Vagina (tissue), 2 donors: Measurements from ENCODE around the gene GRK5.

Experiments used
- POLR2A ChIP-seq, 2 donors: fragments of 450-650 bp; IDR thresholded peaks; one replicate each; pipeline ENCODE4 v1.6.1; 2017; ENCODE audit warnings: antibody characterized with exemption in 2 of 2, mild to moderate bottlenecking in 2 of 2, moderate library complexity in 2 of 2
- POLR2AphosphoS5 ChIP-seq, 2 donors: sonication (generic); formaldehyde crosslinking; IDR thresholded peaks; one replicate each; pipeline ENCODE4 v1.9.0; 2017; ENCODE audit warnings: antibody characterized with exemption in 2 of 2, mild to moderate bottlenecking in 2 of 2, low read depth in 1 of 2; ENCODE audit not compliant: insufficient read depth in 1 of 2
- TF ChIP-seq, protein P1 (sequence below), 3 experiments: fragments of 450-650 bp in 2 of 3; fragments of 200-600 bp in 1 of 3; sonication (generic) in 1 of 3; IDR thresholded peaks; one replicate each; pipeline ENCODE4 v1.5.1; 2017 to 2019; ENCODE audit warnings: antibody characterized with exemption in 3 of 3, mild to moderate bottlenecking in 2 of 3, moderate library complexity in 2 of 3

DNA sequence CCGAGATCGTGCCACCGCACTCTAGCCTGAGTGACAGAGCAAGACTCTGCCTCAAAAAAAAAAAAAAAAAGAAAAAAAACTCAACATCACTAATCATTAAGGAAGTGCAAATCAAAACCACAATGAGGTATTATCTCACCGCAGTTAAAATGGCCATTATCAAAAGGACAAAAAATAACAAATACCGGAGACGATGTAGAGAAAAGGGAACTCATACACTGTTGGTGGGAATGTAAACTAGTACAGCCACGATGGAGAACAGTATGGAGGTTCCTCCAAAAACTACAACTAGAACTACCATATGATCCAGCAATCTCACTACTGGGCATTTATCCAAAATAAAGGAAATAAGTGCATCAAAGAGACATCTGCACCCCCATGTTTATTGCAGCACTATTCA is 24.3 kb downstream of the GRK5 start:
- TF ChIP-seq, protein P1, sequence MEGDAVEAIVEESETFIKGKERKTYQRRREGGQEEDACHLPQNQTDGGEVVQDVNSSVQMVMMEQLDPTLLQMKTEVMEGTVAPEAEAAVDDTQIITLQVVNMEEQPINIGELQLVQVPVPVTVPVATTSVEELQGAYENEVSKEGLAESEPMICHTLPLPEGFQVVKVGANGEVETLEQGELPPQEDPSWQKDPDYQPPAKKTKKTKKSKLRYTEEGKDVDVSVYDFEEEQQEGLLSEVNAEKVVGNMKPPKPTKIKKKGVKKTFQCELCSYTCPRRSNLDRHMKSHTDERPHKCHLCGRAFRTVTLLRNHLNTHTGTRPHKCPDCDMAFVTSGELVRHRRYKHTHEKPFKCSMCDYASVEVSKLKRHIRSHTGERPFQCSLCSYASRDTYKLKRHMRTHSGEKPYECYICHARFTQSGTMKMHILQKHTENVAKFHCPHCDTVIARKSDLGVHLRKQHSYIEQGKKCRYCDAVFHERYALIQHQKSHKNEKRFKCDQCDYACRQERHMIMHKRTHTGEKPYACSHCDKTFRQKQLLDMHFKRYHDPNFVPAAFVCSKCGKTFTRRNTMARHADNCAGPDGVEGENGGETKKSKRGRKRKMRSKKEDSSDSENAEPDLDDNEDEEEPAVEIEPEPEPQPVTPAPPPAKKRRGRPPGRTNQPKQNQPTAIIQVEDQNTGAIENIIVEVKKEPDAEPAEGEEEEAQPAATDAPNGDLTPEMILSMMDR (IDR thresholded peaks at IDR 0.05), result no peak
- TF ChIP-seq POLR2A (IDR thresholded peaks at IDR 0.05), result no peak
- TF ChIP-seq POLR2AphosphoS5 (IDR thresholded peaks at IDR 0.05; ENCODE audit: insufficient read depth in 1 of 2, low read depth in 1 of 2), result no peak
